Measurements from ENCODE around the gene ACTR5. TPM values are rescaled to one million over a fixed set of nuclear protein-coding genes. Genes with fewer than 3 reads are reported as not detected.

ACTR5 gene
- total RNA-seq, 1 donor, result 5.8 TPM

DNA sequence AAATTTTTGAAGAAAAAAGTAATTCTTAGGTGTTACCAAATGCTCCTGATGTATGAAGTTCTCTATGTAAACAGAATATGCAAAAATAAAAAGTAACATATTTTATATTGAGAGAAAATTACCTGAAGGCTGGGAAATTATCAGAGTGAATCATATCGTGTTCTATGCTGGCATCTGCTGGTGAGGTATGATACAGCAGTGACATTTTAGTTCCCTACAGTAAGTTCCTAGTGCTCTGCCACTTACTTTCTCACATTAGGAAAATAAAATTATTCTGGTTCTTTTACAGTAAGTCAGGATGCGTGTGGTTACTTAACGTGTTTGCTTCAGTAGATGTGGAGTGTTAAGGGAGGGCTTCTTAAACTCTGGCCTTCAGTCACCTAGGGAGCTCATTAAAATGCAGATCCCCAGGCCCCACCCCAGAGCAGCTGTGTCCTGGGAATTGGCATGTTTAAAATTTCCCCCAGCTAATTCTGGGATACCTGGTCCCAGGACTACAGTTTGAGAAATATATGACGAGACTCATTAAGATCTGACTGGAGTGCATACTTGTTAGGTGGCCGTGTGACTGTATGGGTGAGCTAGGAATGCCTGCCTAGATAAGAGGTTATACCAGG is 3.2 kb downstream of the ACTR5 start:
- H3K79me2 ChIP-seq (ENCODE audit: insufficient read depth, low read length), result peaks cover 18% of the 10 kb centered on the region
- TF ChIP-seq CTCF (IDR thresholded peaks at IDR 0.05; ENCODE audit: extremely low read depth, low read depth, low read length), result peak; percentile 66
- H3K27me3 ChIP-seq (ENCODE audit: insufficient read depth, low read length), result no peaks in the 10 kb centered on the region
- no peak overlapping the region for H2AFZ ChIP-seq (ENCODE audit: low read length)
- H3K4me2 ChIP-seq (ENCODE audit: insufficient read depth, low read length), result no peak overlapping the region
- no peak overlapping the region for H3K27ac ChIP-seq (ENCODE audit: low read depth, low read length)
- DNase-seq (ENCODE audit: insufficient read length, low spot score, missing footprints), result no peak
- peaks cover 33% of the 10 kb centered on the region for H3K36me3 ChIP-seq (ENCODE audit: insufficient read depth, low read length)
- no peaks in the 10 kb centered on the region for H3K9me3 ChIP-seq (ENCODE audit: low read depth, low read length)
- H3K4me3 ChIP-seq (ENCODE audit: insufficient read depth, low read length), result no peak overlapping the region
- peaks cover 2% of the 10 kb centered on the region for H4K20me1 ChIP-seq (ENCODE audit: insufficient read depth, low read length)
- H3K4me1 ChIP-seq (ENCODE audit: insufficient read depth, low read length), result peaks cover 12% of the 10 kb centered on the region

GRCh38 chr20:38752029-38752428 is 3.8 kb downstream of the ACTR5 start:
- Histone ChIP-seq H3K79me2 (ENCODE audit: insufficient read depth, low read length) (peaks cover 18% of the 10 kb centered on the region), H3K27me3 (ENCODE audit: insufficient read depth, low read length) (no peaks in the 10 kb centered on the region), H3K4me1 (ENCODE audit: insufficient read depth, low read length) (peaks cover 12% of the 10 kb centered on the region), H3K36me3 (ENCODE audit: insufficient read depth, low read length) (peaks cover 35% of the 10 kb centered on the region), H3K9me3 (ENCODE audit: low read depth, low read length) (no peaks in the 10 kb centered on the region), H3K4me3 (ENCODE audit: insufficient read depth, low read length) (no peak overlapping the region), H4K20me1 (ENCODE audit: insufficient read depth, low read length) (peaks cover 2% of the 10 kb centered on the region), H2AFZ (ENCODE audit: low read length) (no peak overlapping the region), H3K27ac (ENCODE audit: low read depth, low read length) (no peak overlapping the region), H3K4me2 (ENCODE audit: insufficient read depth, low read length) (no peak overlapping the region)
- TF ChIP-seq CTCF (IDR thresholded peaks at IDR 0.05; ENCODE audit: extremely low read depth, low read depth, low read length), result no peak
- DNase-seq (ENCODE audit: insufficient read length, low spot score, missing footprints), result no peak

DNA sequence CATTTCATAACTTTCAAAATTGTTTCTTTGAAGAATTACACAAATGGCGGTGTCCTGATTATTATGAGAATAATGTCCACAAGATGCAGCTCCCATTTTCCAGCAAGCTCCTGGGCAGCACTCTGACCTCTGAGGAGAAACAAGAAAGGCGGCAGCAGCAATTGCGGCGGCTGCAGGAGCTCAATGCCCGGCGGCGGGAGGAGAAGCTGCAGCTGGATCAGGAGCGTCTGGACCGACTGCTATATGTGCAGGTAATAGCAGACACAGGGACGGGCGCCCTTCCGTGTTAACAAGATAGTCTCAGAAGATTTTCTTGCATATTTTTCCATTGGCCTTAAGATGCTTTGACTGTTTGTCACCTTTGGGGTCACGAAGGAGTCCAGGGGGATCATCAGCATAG is 6.7 kb downstream of the ACTR5 start:
- H3K79me2 ChIP-seq (ENCODE audit: insufficient read depth, low read length), result peaks cover 5% of the 10 kb centered on the region
- H3K27ac ChIP-seq (ENCODE audit: low read depth, low read length), result no peak overlapping the region
- DNase-seq (ENCODE audit: insufficient read length, low spot score, missing footprints), result peak; percentile 0
- no peaks in the 10 kb centered on the region for H3K9me3 ChIP-seq (ENCODE audit: low read depth, low read length)
- no peaks in the 10 kb centered on the region for H4K20me1 ChIP-seq (ENCODE audit: insufficient read depth, low read length)
- peaks cover 50% of the 10 kb centered on the region for H3K36me3 ChIP-seq (ENCODE audit: insufficient read depth, low read length)
- H3K4me1 ChIP-seq (ENCODE audit: insufficient read depth, low read length), result no peaks in the 10 kb centered on the region
- H3K4me3 ChIP-seq (ENCODE audit: insufficient read depth, low read length), result no peak overlapping the region
- no peak overlapping the region for H2AFZ ChIP-seq (ENCODE audit: low read length)
- no peak overlapping the region for H3K4me2 ChIP-seq (ENCODE audit: insufficient read depth, low read length)
- H3K27me3 ChIP-seq (ENCODE audit: insufficient read depth, low read length), result no peaks in the 10 kb centered on the region
- no peak for TF ChIP-seq CTCF (IDR thresholded peaks at IDR 0.05; ENCODE audit: extremely low read depth, low read depth, low read length)

DNA sequence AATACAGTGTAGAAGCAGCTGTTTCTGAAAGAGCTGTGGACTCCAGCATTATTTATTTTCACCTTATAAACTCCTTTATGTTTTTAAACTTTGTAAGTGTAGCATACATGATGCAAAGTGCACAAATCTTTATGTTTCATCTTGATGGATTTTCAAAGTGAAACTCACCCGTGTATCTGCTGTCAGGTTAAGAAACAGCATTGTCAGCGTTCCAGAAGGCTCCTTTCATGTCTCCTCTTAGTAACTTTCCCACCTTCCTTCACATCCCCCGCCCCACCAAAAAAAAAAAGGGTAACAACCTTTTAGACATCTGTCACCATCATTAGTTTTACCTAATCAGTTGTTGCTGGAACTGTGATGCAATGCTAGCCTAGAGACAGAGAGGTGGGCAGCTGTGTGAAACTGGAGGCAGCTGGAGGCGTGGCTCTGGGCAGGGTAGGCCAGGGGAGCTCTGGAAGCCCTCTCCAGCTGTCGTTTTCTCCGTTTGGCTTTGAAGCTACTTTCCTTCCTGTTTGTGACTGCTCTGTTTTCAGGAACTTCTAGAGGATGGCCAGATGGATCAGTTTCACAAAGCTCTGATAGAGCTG is 7.2 kb downstream of the ACTR5 start:
- TF ChIP-seq CTCF (IDR thresholded peaks at IDR 0.05; ENCODE audit: extremely low read depth, low read depth, low read length), result no peak
- no peaks in the 10 kb centered on the region for H3K9me3 ChIP-seq (ENCODE audit: low read depth, low read length)
- peak; percentile 25 for DNase-seq (ENCODE audit: insufficient read length, low spot score, missing footprints)
- H4K20me1 ChIP-seq (ENCODE audit: insufficient read depth, low read length), result no peaks in the 10 kb centered on the region
- no peak overlapping the region for H2AFZ ChIP-seq (ENCODE audit: low read length)
- H3K36me3 ChIP-seq (ENCODE audit: insufficient read depth, low read length), result peaks cover 51% of the 10 kb centered on the region
- H3K4me2 ChIP-seq (ENCODE audit: insufficient read depth, low read length), result no peak overlapping the region
- no peaks in the 10 kb centered on the region for H3K79me2 ChIP-seq (ENCODE audit: insufficient read depth, low read length)
- H3K27ac ChIP-seq (ENCODE audit: low read depth, low read length), result no peak overlapping the region
- no peaks in the 10 kb centered on the region for H3K4me1 ChIP-seq (ENCODE audit: insufficient read depth, low read length)
- H3K27me3 ChIP-seq (ENCODE audit: insufficient read depth, low read length), result no peaks in the 10 kb centered on the region
- no peak overlapping the region for H3K4me3 ChIP-seq (ENCODE audit: insufficient read depth, low read length)
